Measurements from ENCODE around the gene CLNK. TPM values are rescaled to one million over a fixed set of nuclear protein-coding genes. Genes with fewer than 3 reads are reported as not detected.

Gene CLNK
- total RNA-seq, 2 experiments from 2014 or later, result 0.05 to 0.17 TPM

GRCh38 chr4:10664408-10664807 lies 20.2 kb downstream of the CLNK start:
- H3K36me3 ChIP-seq (ENCODE audit: insufficient read depth, low read length), result no peaks in the 10 kb centered on the region
- no peak for TF ChIP-seq CTCF (IDR thresholded peaks at IDR 0.05)
- ChIA-PET CTCF (no interaction called here), POLR2A (no interaction called here)
- Mint-ChIP-seq H3K27me3 (no peaks in the 10 kb centered on the region), H3K27ac (no peak overlapping the region), H3K36me3 (ENCODE audit: low read depth) (no peaks in the 10 kb centered on the region), H3K9me3 (no peaks in the 10 kb centered on the region), H3K4me3 (no peak overlapping the region), H3K4me1 (ENCODE audit: low read depth) (no peaks in the 10 kb centered on the region)
- DNase-seq, result no peak
- intact Hi-C loops (cut with DNase I, micrococcal nuclease), result no loop called here
- ATAC-seq (ENCODE audit: poor library complexity), result no peak
- H3K27me3 ChIP-seq (ENCODE audit: control insufficient read depth in 1 of 2, insufficient read depth in 2 of 2, low read length in 2 of 2), result no peaks in the 10 kb centered on the region
- H3K4me1 ChIP-seq (ENCODE audit: insufficient read depth, low read length), result no peaks in the 10 kb centered on the region
- H3K9me3 ChIP-seq (ENCODE audit: control insufficient read depth in 1 of 2, insufficient read depth in 1 of 2, low read length in 2 of 2), result no peaks in the 10 kb centered on the region
- H3K4me3 ChIP-seq (ENCODE audit: low read length), result no peak overlapping the region
- no peak overlapping the region for H3K27ac ChIP-seq (ENCODE audit: low read depth in 1 of 2, low read length in 2 of 2)

GRCh38 chr4:10662937-10663336 lies 21.6 kb downstream of the CLNK start:
- Histone ChIP-seq H3K27ac (ENCODE audit: low read depth in 1 of 2, low read length in 2 of 2) (no peak overlapping the region), H3K27me3 (ENCODE audit: control insufficient read depth in 1 of 2, insufficient read depth in 2 of 2, low read length in 2 of 2) (no peaks in the 10 kb centered on the region), H3K36me3 (ENCODE audit: insufficient read depth, low read length) (no peaks in the 10 kb centered on the region), H3K4me1 (ENCODE audit: insufficient read depth, low read length) (no peaks in the 10 kb centered on the region), H3K9me3 (ENCODE audit: control insufficient read depth in 1 of 2, insufficient read depth in 1 of 2, low read length in 2 of 2) (no peaks in the 10 kb centered on the region), H3K4me3 (ENCODE audit: low read length) (no peak overlapping the region)
- Mint-ChIP-seq H3K4me3 (no peak overlapping the region), H3K4me1 (ENCODE audit: low read depth) (peaks cover 2% of the 10 kb centered on the region), H3K9me3 (no peaks in the 10 kb centered on the region), H3K27me3 (no peaks in the 10 kb centered on the region), H3K36me3 (ENCODE audit: low read depth) (no peaks in the 10 kb centered on the region), H3K27ac (no peak overlapping the region)
- DNase-seq (no peak), ATAC-seq (ENCODE audit: poor library complexity) (no peak)
- intact Hi-C loops (cut with DNase I, micrococcal nuclease), result no loop called here
- POLR2A ChIA-PET, result no interaction called here
- CTCF ChIA-PET, result no interaction called here
- no peak for TF ChIP-seq CTCF (IDR thresholded peaks at IDR 0.05)

- intact Hi-C loops (cut with DNase I, micrococcal nuclease), result no loop called here
- H3K36me3 Mint-ChIP-seq (ENCODE audit: low read depth), result no peaks in the 10 kb centered on the region
- no peaks in the 10 kb centered on the region for H3K36me3 ChIP-seq (ENCODE audit: insufficient read depth, low read length)
- ChIA-PET POLR2A (no interaction called here), CTCF (interaction anchor here (1.1 kb wide), 1 partner anchor 41 kb away, joined by 3 read pairs; no protein-coding TSS in a partner anchor)
- no peak overlapping the region for H3K4me3 ChIP-seq (ENCODE audit: low read length)
- H3K4me3 Mint-ChIP-seq, result no peak overlapping the region
- peaks cover 12% of the 10 kb centered on the region for H3K4me1 Mint-ChIP-seq (ENCODE audit: low read depth)
- no peaks in the 10 kb centered on the region for H3K27me3 Mint-ChIP-seq
- H3K27me3 ChIP-seq (ENCODE audit: control insufficient read depth in 1 of 2, insufficient read depth in 2 of 2, low read length in 2 of 2), result no peaks in the 10 kb centered on the region
- H3K4me1 ChIP-seq (ENCODE audit: insufficient read depth, low read length), result no peaks in the 10 kb centered on the region
- no peak overlapping the region for H3K27ac ChIP-seq (ENCODE audit: low read depth in 1 of 2, low read length in 2 of 2)
- no peak for ATAC-seq (ENCODE audit: poor library complexity)
- no peak for TF ChIP-seq CTCF (IDR thresholded peaks at IDR 0.05)
- no peaks in the 10 kb centered on the region for H3K9me3 ChIP-seq (ENCODE audit: control insufficient read depth in 1 of 2, insufficient read depth in 1 of 2, low read length in 2 of 2)
- no peak overlapping the region for H3K27ac Mint-ChIP-seq
- no peaks in the 10 kb centered on the region for H3K9me3 Mint-ChIP-seq
- DNase-seq, result no peak
Observed at GRCh38 chr4:10661047-10661446, 23.5 kb downstream of the CLNK start.

All from CD4-positive, alpha-beta T cell (primary cell).